Measurements from ENCODE around the gene LMF2. TPM values are rescaled to one million over a fixed set of nuclear protein-coding genes. Genes with fewer than 3 reads are reported as not detected.

LMF2 gene
- total RNA-seq, 1 experiment from 2014 or later = 56.9 TPM

DNA sequence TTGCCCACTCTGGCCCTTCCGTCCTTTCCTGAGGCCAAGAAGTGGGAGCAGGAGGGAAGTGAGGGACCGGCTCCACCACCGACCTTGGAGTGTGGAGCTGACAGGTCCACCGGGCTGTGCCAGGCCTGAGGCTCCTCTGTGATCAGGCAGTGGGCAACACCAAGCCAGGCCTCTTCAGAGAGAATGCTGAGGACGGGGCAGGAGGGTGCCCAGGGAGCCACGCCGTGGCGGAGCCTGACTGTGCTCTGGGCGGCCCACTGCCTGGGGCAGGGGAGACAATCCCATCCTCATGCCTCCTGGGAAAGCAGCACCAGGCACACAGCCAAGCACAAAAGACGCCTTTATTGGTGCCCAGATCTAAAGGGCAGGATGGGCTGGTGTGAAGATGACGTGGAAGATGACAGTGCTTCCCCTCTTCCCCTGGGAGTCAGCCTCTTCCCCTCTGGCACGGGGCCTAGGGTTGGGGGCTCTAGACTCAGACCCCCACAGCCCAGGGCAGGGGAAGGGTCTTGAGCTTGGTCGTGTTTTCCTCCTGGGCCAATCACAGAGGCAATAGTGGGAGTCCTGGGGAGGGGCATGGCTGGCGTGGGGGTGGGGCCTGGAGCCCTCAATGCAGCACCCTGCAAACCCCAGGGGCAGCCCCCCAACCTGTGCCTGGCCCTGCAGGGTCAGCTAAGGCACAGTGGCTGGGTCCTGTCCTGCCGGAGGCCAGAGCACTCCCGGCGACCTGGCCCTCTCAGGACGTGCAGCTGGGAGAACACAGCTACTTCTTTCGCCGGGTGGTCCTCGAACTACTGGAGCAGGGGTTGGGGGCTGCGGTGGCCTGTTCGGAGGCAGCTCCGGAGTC is 4.7 kb downstream of the LMF2 start:
- ATAC-seq (no peak), DNase-seq (ENCODE audit: low read depth, low spot score) (no peak)
- no peaks in the 10 kb centered on the region for H3K27me3 ChIP-seq (ENCODE audit: insufficient read depth, low read length)
- no peak overlapping the region for H3K4me3 ChIP-seq (replicated peaks in 1 of 2; ENCODE audit: low read depth in 1 of 2, low read length in 2 of 2)
- no peaks in the 10 kb centered on the region for H3K9me3 ChIP-seq (ENCODE audit: control insufficient read depth in 1 of 2, insufficient read depth in 1 of 2, low read depth in 1 of 2, low read length in 2 of 2)
- H3K9ac ChIP-seq (ENCODE audit: low read length) = no peak overlapping the region
- H3K9me2 ChIP-seq (ENCODE audit: insufficient read depth) = no peaks in the 10 kb centered on the region
- H3K36me3 ChIP-seq (ENCODE audit: control insufficient read depth in 1 of 2, insufficient read depth in 2 of 2, low read length in 2 of 2) = 0 out of 4 replicates have a peak, but pooled peaks cover 0 to 8% of the 10 kb centered on the region in 2 experiments
- no TSS peak for BruUV-seq (replicated peaks)
- no peak overlapping the region for H2AFZ ChIP-seq (ENCODE audit: low read depth, low read length, poor library complexity, severe bottlenecking)
- ChIA-PET POLR2A (no interaction called here), RAD21 (ENCODE audit: low non-redundant PET in 1 of 2, low total read pairs in 2 of 2, uncharacterized antibody in 2 of 2, unreplicated experiment in 2 of 2) (no interaction called here), CTCF (interaction anchor here (0.6 kb wide), 1 partner anchor 78 kb away, joined by 3 read pairs; no protein-coding TSS in a partner anchor)
- no peak overlapping the region for H3K4me2 ChIP-seq (ENCODE audit: low read length)
- no peak for TF ChIP-seq ZFX (IDR thresholded peaks at IDR 0.05)
- no peak for TF ChIP-seq POLR2AphosphoS5 (IDR thresholded peaks at IDR 0.05; ENCODE audit: low read depth, low read length)
- no peak for TF ChIP-seq RAD21 (IDR thresholded peaks at IDR 0.05; ENCODE audit: low read depth)
- TF ChIP-seq POLR2A (IDR thresholded peaks at IDR 0.05; ENCODE audit: borderline replicate concordance, extremely low read depth, insufficient read depth, insufficient read length) = no peak
- TF ChIP-seq, protein P1, sequence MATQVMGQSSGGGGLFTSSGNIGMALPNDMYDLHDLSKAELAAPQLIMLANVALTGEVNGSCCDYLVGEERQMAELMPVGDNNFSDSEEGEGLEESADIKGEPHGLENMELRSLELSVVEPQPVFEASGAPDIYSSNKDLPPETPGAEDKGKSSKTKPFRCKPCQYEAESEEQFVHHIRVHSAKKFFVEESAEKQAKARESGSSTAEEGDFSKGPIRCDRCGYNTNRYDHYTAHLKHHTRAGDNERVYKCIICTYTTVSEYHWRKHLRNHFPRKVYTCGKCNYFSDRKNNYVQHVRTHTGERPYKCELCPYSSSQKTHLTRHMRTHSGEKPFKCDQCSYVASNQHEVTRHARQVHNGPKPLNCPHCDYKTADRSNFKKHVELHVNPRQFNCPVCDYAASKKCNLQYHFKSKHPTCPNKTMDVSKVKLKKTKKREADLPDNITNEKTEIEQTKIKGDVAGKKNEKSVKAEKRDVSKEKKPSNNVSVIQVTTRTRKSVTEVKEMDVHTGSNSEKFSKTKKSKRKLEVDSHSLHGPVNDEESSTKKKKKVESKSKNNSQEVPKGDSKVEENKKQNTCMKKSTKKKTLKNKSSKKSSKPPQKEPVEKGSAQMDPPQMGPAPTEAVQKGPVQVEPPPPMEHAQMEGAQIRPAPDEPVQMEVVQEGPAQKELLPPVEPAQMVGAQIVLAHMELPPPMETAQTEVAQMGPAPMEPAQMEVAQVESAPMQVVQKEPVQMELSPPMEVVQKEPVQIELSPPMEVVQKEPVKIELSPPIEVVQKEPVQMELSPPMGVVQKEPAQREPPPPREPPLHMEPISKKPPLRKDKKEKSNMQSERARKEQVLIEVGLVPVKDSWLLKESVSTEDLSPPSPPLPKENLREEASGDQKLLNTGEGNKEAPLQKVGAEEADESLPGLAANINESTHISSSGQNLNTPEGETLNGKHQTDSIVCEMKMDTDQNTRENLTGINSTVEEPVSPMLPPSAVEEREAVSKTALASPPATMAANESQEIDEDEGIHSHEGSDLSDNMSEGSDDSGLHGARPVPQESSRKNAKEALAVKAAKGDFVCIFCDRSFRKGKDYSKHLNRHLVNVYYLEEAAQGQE (IDR thresholded peaks at IDR 0.05; ENCODE audit: low read depth) = no peak
- no peak for TF ChIP-seq SRF (IDR thresholded peaks at IDR 0.05; ENCODE audit: low read depth)
- TF ChIP-seq EZH2phosphoT487 (IDR thresholded peaks at IDR 0.05; ENCODE audit: borderline replicate concordance) = no peak
- no peaks in the 10 kb centered on the region for H4K20me1 ChIP-seq (ENCODE audit: insufficient read depth)
- peaks cover 17% of the 10 kb centered on the region for H3K79me2 ChIP-seq (ENCODE audit: insufficient read depth, low read length)
- no peak overlapping the region for H3K27ac ChIP-seq (ENCODE audit: low read depth, low read length)
- intact Hi-C loops (cut with micrococcal nuclease) = no loop called here
- peaks cover 4 to 16% of the 10 kb centered on the region in 2 experiments; a peak in 3 of 4 replicates for H3K4me1 ChIP-seq (ENCODE audit: control insufficient read depth in 1 of 2, insufficient read depth in 2 of 2, low read length in 2 of 2)
